ENCODE data around the gene CSTPP1.
"Not testable (repeated sequence)": the region's sequence is repeated elsewhere in the genome, so short reads cannot be mapped to it uniquely, and the experiment has no call there.

The CSTPP1 gene

DNA sequence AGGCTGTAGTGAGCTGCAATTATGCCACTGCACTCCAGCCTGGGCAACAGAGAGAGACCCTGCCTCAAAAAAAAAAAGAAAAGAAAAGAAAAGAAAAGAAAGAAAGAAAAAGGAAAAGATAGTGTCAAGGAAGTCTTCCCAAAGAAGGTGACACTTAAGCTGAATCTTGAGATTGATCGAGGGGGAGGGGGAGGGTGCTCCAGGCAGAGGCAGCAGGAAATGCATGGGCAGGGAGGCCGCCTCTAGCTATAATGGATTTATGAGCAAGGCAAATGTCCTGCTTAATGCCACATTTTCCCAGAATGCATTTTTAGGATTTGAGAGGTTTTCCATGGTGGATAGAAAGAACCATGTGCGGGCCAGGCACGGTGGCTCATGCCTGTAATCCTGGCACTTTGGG, 264.5 kb downstream of the CSTPP1 start:
- Histone ChIP-seq H3K36me3 (ENCODE audit: control insufficient read depth, low read length) (no peaks in the 10 kb centered on the region), H3K9me3 (ENCODE audit: control insufficient read depth, insufficient read depth, low read length) (no peaks in the 10 kb centered on the region), H3F3A (ENCODE audit: control insufficient read depth, insufficient read depth) (no peaks in the 10 kb centered on the region), H4K20me1 (ENCODE audit: control insufficient read depth, insufficient read depth, low read depth, low read length) (no peaks in the 10 kb centered on the region), H3K9me2 (replicated peaks; ENCODE audit: control insufficient read depth, low read length) (no peaks in the 10 kb centered on the region), H3K27ac (ENCODE audit: low read depth, low read length) (no peak overlapping the region), H3K4me1 (ENCODE audit: control insufficient read depth, low read length) (no peaks in the 10 kb centered on the region), H3K27me3 (ENCODE audit: control insufficient read depth, low read length) (peaks cover 5% of the 10 kb centered on the region; the same call in 1 of the 2 replicates), H3K4me2 (ENCODE audit: low read length) (no peak overlapping the region), H3K79me2 (ENCODE audit: control insufficient read depth, low read length) (no peaks in the 10 kb centered on the region), H3K4me3 (ENCODE audit: low read length) (no peak overlapping the region)
- TF ChIP-seq, protein P1, sequence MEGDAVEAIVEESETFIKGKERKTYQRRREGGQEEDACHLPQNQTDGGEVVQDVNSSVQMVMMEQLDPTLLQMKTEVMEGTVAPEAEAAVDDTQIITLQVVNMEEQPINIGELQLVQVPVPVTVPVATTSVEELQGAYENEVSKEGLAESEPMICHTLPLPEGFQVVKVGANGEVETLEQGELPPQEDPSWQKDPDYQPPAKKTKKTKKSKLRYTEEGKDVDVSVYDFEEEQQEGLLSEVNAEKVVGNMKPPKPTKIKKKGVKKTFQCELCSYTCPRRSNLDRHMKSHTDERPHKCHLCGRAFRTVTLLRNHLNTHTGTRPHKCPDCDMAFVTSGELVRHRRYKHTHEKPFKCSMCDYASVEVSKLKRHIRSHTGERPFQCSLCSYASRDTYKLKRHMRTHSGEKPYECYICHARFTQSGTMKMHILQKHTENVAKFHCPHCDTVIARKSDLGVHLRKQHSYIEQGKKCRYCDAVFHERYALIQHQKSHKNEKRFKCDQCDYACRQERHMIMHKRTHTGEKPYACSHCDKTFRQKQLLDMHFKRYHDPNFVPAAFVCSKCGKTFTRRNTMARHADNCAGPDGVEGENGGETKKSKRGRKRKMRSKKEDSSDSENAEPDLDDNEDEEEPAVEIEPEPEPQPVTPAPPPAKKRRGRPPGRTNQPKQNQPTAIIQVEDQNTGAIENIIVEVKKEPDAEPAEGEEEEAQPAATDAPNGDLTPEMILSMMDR (IDR thresholded peaks at IDR 0.05; ENCODE audit: low read depth, low read length, poor library complexity, severe bottlenecking): no peak
- no peak for TF ChIP-seq EZH2phosphoT487 (IDR thresholded peaks at IDR 0.05; ENCODE audit: borderline replicate concordance, low read length)

DNA sequence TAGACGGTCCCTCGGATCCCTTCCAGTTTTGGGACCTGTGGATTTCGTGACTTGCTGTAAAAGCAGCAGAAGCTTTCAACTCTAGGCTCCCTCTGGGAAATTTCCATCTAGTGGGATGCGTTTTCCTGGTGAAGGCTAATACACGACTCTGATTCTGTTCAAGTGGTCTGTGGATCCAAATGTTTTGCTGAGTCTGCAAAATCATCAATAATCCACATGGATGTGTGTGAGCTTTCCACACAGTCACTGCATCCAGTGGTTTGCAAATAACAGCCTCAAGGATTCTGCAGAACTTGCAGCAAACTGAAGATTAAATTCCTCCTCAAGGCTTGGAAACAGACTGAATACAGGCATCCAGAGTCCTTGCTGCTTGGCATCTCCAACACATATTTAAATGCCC, 266.0 kb downstream of the CSTPP1 start:
- H3K36me3 ChIP-seq (ENCODE audit: control insufficient read depth, low read length): no peaks in the 10 kb centered on the region
- H3K9me3 ChIP-seq (ENCODE audit: control insufficient read depth, insufficient read depth, low read length): no peaks in the 10 kb centered on the region
- no peak overlapping the region for H3K4me3 ChIP-seq (ENCODE audit: low read length)
- no peaks in the 10 kb centered on the region for H3K79me2 ChIP-seq (ENCODE audit: control insufficient read depth, low read length)
- no peaks in the 10 kb centered on the region for H4K20me1 ChIP-seq (ENCODE audit: control insufficient read depth, insufficient read depth, low read depth, low read length)
- no peaks in the 10 kb centered on the region for H3K9me2 ChIP-seq (replicated peaks; ENCODE audit: control insufficient read depth, low read length)
- H3F3A ChIP-seq (ENCODE audit: control insufficient read depth, insufficient read depth): no peaks in the 10 kb centered on the region
- H3K4me2 ChIP-seq (ENCODE audit: low read length): no peak overlapping the region
- TF ChIP-seq, protein P1 (IDR thresholded peaks at IDR 0.05; ENCODE audit: low read depth, low read length, poor library complexity, severe bottlenecking): no peak
- no peak for TF ChIP-seq EZH2phosphoT487 (IDR thresholded peaks at IDR 0.05; ENCODE audit: borderline replicate concordance, low read length)
- no peaks in the 10 kb centered on the region for H3K4me1 ChIP-seq (ENCODE audit: control insufficient read depth, low read length)
- no peak overlapping the region for H3K27ac ChIP-seq (ENCODE audit: low read depth, low read length)
- peaks cover 6% of the 10 kb centered on the region; the same call in 1 of the 2 replicates for H3K27me3 ChIP-seq (ENCODE audit: control insufficient read depth, low read length)

DNA sequence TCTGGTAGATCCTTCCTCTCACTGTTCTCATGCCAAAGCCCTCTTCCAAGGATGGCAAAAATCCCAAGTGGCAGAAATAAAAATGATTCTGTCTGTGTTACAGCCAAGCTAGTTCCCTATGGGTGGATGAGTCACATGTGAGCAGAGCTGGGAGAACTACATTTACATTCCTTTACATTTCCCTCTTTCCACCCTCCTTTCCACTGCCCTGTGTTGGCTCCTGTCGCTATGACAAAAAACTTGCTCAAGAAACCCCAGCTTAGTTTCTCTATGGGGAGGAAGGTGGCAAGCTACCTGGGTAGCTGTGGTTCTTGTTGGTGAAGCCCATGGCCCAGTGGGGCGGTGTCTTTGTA, 268.1 kb downstream of the CSTPP1 start:
- H3K79me2 ChIP-seq (ENCODE audit: control insufficient read depth, low read length): no peaks in the 10 kb centered on the region
- TF ChIP-seq EZH2phosphoT487 (IDR thresholded peaks at IDR 0.05; ENCODE audit: borderline replicate concordance, low read length): no peak
- TF ChIP-seq, protein P1 (IDR thresholded peaks at IDR 0.05; ENCODE audit: low read depth, low read length, poor library complexity, severe bottlenecking): no peak
- no peaks in the 10 kb centered on the region for H3K9me2 ChIP-seq (replicated peaks; ENCODE audit: control insufficient read depth, low read length)
- no peaks in the 10 kb centered on the region for H3K4me1 ChIP-seq (ENCODE audit: control insufficient read depth, low read length)
- no peak overlapping the region for H3K4me3 ChIP-seq (ENCODE audit: low read length)
- H3F3A ChIP-seq (ENCODE audit: control insufficient read depth, insufficient read depth): no peaks in the 10 kb centered on the region
- no peak overlapping the region for H3K27ac ChIP-seq (ENCODE audit: low read depth, low read length)
- H3K4me2 ChIP-seq (ENCODE audit: low read length): no peak overlapping the region
- no peaks in the 10 kb centered on the region for H4K20me1 ChIP-seq (ENCODE audit: control insufficient read depth, insufficient read depth, low read depth, low read length)
- H3K36me3 ChIP-seq (ENCODE audit: control insufficient read depth, low read length): no peaks in the 10 kb centered on the region
- H3K27me3 ChIP-seq (ENCODE audit: control insufficient read depth, low read length): peaks cover 6% of the 10 kb centered on the region; the same call in 1 of the 2 replicates
- H3K9me3 ChIP-seq (ENCODE audit: control insufficient read depth, insufficient read depth, low read length): no peaks in the 10 kb centered on the region

DNA sequence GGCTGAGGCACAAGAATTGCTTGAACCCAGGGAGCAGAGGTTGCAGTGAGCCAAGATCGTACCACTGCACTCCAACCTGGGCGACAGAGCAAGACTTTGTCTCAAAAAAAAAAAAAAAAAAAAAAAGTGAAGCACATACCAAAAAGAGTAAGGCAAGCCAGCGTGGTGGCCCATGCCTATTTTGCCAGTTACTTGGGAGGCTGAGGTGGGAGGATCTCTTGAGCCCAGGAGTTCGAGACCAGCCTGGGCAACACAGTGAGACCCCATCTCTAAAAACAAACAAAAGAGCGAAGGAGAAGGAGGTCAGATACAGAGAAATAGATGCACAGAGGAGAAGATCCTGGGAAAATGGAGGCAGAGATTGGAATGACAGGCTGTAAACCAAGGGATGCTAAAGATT, 270.0 kb downstream of the CSTPP1 start:
- H3F3A ChIP-seq (ENCODE audit: control insufficient read depth, insufficient read depth); H3K9me3 ChIP-seq (ENCODE audit: control insufficient read depth, insufficient read depth, low read length); H3K27me3 ChIP-seq (ENCODE audit: control insufficient read depth, low read length); H4K20me1 ChIP-seq (ENCODE audit: control insufficient read depth, insufficient read depth, low read depth, low read length); H3K79me2 ChIP-seq (ENCODE audit: control insufficient read depth, low read length); H3K4me1 ChIP-seq (ENCODE audit: control insufficient read depth, low read length); H3K36me3 ChIP-seq (ENCODE audit: control insufficient read depth, low read length); H3K27ac ChIP-seq (ENCODE audit: low read depth, low read length); H3K9me2 ChIP-seq (replicated peaks; ENCODE audit: control insufficient read depth, low read length); H3K4me2 ChIP-seq (ENCODE audit: low read length); H3K4me3 ChIP-seq (ENCODE audit: low read length): not testable (repeated sequence)

Measured in DOHH2 (cell line).